ENCODE data around the gene MANBA. TPM values are rescaled to one million over a fixed set of nuclear protein-coding genes. Genes with fewer than 3 reads are reported as not detected.

The MANBA gene
- polyA plus RNA-seq, 4 donors = 19.1 to 20.7 (median 19.8) TPM

- DNase-seq (ENCODE audit: low read depth in 4 of 4, low spot score in 2 of 4) = no peak
These were observed 76.7 kb downstream of the MANBA start for GRCh38 chr4:102683881-102684609.

DNA sequence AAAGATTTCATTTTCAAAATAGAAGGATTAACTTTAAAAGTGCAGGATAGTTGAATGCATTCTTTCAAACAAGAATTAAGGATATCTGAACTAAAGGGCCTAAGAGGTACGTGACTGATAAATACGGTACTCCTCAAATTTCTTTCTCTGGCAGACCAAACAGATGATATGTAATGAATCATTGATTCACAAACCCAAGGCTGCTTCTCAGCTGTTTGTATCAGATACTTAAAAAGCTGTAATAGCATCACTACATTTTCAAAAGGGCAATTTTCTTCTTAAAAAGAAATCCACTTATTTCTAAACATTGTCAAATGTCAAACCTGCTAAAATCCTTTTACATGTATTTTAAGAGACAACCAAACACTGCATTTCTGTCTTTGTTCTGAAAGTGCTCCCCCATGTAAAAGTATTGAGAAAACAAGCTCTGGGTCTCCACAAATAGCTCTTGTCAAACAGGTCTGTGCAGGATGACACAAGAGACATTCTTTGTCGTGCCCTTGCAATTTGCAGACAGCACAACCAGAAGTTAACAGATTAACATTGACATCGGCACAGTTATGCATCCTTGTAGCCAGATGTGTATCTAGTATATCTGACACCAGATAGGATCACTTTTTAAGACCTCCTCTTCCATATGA, 82.0 kb downstream of the MANBA start:
- no peak for DNase-seq (ENCODE audit: low read depth in 4 of 4, low spot score in 2 of 4)

DNA sequence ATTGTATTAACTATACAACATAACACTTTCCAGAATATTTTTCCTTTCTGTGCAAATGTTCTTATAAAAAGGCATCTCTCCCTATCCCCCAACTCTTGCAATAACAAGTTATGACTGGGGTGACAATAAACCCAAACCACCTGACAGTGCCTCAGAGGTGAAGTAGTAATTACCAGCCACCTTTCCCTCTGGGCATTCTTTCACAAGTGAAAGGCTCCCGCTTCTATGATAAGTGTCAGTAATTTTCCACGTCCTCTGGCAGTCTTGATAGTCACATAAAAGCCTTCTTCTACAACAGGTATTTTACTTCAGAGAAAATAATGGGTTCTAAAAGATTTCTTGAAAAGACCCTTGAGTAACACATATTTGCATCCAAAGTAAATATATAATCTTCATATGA, 82.7 kb downstream of the MANBA start:
- no peak for DNase-seq (ENCODE audit: low read depth in 4 of 4, low spot score in 2 of 4)

DNA sequence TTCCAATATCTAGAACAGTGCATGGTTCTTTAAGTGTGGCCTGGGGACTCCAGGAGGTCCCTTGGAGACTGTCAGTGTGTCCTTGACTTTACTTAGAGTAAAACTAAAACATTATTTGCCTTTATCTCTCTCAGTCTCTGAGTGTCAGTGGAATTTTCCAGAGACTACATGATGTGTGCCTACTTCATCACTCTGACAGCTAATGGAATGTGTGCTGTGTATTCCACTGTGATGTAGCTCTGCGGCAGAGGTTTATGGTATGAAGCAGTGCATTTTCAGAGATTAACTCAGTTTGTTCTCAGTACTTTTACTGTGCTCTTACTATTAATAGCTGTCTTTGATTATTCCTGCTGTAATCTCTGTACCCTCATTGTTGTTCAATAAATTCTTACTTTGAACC, 85.6 kb downstream of the MANBA start:
- no peak for DNase-seq (ENCODE audit: low read depth in 4 of 4, low spot score in 2 of 4)

- DNase-seq (ENCODE audit: low read depth in 4 of 4, low spot score in 2 of 4) = no peak
These were observed 93.8 kb downstream of the MANBA start for GRCh38 chr4:102667001-102667400.

- DNase-seq (ENCODE audit: low read depth in 4 of 4, low spot score in 2 of 4) = no peak
These were observed 95.2 kb downstream of the MANBA start for GRCh38 chr4:102665527-102665926.

- DNase-seq (ENCODE audit: low read depth in 4 of 4, low spot score in 2 of 4) = no peak
These were observed 97.7 kb downstream of the MANBA start for GRCh38 chr4:102663073-102663472.

- no peak for DNase-seq (ENCODE audit: low read depth in 4 of 4, low spot score in 2 of 4)
These were observed 103.6 kb downstream of the MANBA start for GRCh38 chr4:102657206-102657605.

- DNase-seq (ENCODE audit: low read depth in 4 of 4, low spot score in 2 of 4) = no peak
These were observed 113.7 kb downstream of the MANBA start for GRCh38 chr4:102647117-102647516.

DNA sequence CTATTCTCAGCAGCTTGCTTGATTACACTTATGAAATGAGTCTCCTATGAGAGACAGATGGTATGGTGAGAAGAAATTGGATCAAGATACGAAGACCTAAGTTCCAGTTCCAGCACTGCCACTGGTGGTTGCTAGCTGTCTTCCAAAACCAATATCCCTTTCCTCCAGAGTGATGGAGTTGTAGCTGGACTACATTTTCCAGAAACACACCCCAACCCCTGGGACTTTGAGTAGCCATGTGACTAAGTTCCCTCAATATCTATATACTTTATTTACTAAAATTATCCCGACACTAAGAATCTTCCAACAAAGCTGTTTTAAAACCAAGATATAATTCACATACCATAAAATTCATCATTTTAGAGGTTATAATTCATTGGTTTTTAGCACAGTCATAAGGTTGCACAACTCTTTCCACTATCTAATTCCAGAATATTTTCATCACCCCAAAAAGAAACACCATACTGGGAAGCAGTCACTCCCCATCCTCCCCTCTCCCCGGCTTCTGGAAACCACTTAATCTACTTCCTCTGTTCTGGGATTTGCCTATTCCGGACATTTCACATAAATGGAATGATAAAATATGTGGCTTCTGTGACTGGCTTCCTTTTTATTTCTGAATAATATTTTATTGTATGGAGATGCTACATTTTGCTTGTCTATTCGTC, 118.0 kb downstream of the MANBA start:
- DNase-seq (ENCODE audit: low read depth in 4 of 4, low spot score in 2 of 4) = no peak

DNA sequence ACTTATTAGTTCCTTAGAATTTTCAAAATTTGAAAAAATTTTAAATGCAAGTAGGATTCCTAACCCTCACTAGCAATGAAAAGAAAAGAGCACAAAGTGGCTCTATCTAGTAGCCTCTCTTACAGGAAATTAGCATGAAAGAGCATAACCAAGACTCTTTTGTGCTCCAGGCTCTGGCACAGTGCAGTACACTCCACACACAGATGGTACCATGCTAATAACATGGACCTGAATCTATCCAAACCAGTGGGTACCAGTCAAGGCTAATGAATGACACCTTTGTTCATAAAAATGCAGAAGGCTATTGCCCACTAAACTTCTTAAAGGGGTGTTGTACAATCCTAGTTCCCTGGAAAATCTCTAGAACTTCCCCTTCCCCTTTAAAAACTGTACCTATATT, 119.0 kb downstream of the MANBA start:
- no peak for DNase-seq (ENCODE audit: low read depth in 4 of 4, low spot score in 2 of 4)

GRCh38 chr4:102640669-102641068, 120.1 kb downstream of the MANBA start:
- DNase-seq (ENCODE audit: low read depth in 4 of 4, low spot score in 2 of 4) = no peak

DNA sequence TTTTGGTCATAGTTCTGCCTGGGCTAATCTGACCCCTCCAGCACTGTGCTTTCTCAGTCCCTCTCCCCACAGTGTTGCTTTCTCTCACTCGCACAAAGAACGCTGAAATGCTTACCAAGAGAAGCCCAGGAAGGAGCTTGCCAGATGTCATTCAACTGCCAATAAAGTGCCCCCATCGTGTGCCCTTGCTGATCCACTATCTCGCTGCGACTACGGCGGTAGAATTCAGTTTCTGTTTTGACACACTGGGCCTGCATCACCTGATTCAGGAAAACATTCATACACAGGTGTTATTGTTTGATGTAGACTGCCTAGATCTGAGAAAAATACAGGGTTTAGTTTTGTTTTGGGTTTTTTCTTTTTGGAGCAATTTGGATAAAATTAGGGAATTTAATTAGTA, 121.2 kb downstream of the MANBA start:
- DNase-seq (ENCODE audit: low read depth in 4 of 4, low spot score in 2 of 4) = no peak

- DNase-seq (ENCODE audit: low read depth in 4 of 4, low spot score in 2 of 4) = no peak
These were observed 122.1 kb downstream of the MANBA start for GRCh38 chr4:102638621-102639020.

- no peak for DNase-seq (ENCODE audit: low read depth in 4 of 4, low spot score in 2 of 4)
These were observed 123.4 kb downstream of the MANBA start for GRCh38 chr4:102637391-102637790.

DNA sequence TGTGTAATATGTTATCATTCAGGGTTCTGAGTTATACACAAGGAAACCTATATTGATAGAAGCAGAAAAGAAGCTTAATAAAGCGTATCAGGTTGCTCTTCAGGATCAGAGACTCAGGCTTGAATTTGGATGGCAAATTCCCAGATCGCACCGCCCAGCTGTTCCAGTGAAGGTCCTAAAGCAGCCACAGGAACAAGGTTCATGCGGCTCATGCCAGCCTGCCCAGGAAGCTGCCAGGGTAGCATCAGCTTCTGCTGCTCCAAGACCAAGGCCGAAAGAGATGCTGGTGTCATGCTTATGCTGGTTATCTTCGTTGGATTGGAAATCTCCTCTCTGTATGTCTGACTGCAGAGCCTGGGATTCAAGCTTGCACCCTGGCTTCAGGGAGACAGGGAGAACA, 127.7 kb downstream of the MANBA start:
- no peak for DNase-seq (ENCODE audit: low read depth in 4 of 4, low spot score in 2 of 4)

- DNase-seq (ENCODE audit: low read depth in 4 of 4, low spot score in 2 of 4) = no peak
These were observed 128.3 kb downstream of the MANBA start for GRCh38 chr4:102632241-102633065.

DNA sequence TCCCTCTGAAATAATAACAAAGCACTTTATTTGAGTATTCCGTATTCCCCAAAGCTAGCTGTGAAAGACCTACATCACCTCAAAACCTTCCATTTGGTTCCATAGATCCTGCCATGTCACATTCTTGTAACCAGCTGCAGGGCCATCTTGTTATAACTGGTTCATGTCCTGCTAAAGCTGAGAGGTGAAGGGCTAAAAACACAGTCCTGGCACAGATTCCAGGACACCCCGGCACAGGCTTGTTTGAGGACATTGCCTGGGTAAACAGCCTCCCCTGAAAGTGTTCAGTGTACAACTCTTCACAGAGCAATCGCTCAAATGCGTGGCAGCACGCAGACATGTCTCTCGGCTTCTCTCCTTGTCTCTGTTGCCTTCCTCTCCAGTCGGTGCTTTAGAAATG, 129.2 kb downstream of the MANBA start:
- DNase-seq (ENCODE audit: low read depth in 4 of 4, low spot score in 2 of 4) = no peak

GRCh38 chr4:102629673-102630072, 131.1 kb downstream of the MANBA start:
- DNase-seq (ENCODE audit: low read depth in 4 of 4, low spot score in 2 of 4) = no peak

DNA sequence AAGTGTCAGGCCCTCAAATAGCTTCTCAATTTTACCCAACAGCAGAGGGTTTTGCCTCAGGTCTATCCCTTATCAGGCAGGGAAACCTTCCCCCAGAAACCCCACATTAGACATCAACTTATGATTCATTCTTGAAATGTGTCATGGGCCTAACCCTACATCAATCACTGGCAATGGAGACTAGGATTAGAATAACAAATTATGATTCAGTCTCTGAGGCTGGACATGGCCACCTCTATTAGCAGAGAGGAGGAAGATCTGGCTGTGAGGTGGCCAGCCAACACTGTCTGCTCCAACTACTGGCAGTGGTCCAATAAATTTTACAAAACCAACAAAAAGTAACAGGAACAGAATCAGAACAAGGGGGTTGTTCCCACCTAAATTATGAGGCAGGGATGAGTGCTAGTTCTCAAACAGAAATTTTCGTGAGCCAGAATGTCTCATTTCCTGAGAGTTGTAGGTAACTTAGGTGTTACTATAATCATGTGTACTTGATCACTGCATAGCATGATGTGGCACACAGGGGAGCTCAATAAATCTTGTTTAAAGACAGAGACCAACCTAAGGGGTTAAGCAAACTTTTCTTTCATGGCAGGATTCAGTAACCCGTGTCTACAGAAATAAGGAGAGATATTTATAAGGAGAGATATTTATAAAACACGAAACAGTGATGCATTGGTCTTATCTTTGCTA, 132.8 kb downstream of the MANBA start:
- DNase-seq (ENCODE audit: low read depth in 4 of 4, low spot score in 2 of 4) = no peak
